Stimulated activated CD4-positive, alpha-beta T cell treated with anti-CD3 and anti-CD28 coated beads, Interleukin-12 subunit alpha, Interleukin-12 subunit beta, amount 100 ng/mL, for 4 hours (primary cell): ENCODE results near the gene FEM1C.

ENCODE experiments used
- DNase-seq: peaks from one replicate; pipeline ENCODE4 v3.0.0-alpha.2; 2020

The FEM1C gene

DNA sequence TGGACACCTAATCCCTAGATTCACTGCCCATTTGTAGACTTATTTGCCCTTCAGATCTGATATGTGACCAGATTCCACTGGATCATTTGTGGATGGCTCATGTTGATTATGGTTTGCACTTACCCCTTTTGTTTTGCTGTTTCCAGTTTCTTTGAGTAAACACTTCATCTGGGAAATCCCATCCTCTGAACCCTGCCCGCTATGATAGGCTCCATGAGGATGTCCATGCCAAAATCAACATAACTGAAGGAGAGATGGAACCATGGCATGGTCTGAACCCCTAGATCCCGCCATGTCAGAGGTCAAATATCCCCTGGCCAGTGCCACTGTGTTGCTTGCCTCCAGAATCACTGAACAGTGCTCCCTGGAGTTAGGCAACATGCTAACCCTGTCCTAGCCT is 11.7 kb upstream of the FEM1C start:
- DNase-seq, result no peak

DNA sequence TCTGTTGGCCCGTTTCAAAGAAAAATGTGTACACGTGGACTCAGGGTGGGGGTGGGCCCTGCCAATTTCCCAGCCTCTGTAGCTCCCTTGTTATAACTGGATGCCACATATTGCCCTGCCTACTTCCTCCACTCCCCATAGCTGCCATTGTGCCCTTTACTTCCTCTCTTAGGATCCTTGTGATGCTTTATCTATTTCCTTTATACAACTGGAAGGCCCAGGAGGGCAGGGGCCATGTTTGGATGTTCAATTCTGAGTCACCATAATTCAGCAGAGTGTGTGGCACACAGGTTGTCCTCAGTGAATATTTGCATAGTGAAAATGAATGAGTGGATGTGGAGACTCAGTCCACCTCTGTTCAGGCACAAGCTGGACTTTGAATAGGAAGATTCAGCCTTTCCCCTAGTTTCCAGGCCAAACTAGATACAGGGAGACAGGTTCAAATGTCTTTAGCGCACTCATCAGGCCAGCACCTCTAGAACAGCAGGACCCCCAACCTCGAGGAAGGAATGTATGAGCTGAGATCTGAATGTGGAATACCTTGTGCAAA is 10.6 kb upstream of the FEM1C start:
- DNase-seq, result no peak

GRCh38 chr5:115553082-115553481 is 8.5 kb upstream of the FEM1C start:
- DNase-seq, result no peak

GRCh38 chr5:115551415-115551814 is 6.8 kb upstream of the FEM1C start:
- no peak for DNase-seq

GRCh38 chr5:115549154-115549553 is 4.6 kb upstream of the FEM1C start:
- no peak for DNase-seq

- no peak for DNase-seq
These were observed 4.1 kb upstream of the FEM1C start for GRCh38 chr5:115548683-115549082.

GRCh38 chr5:115545351-115545882 is 842 bp upstream of the FEM1C start:
- no peak for DNase-seq

DNA sequence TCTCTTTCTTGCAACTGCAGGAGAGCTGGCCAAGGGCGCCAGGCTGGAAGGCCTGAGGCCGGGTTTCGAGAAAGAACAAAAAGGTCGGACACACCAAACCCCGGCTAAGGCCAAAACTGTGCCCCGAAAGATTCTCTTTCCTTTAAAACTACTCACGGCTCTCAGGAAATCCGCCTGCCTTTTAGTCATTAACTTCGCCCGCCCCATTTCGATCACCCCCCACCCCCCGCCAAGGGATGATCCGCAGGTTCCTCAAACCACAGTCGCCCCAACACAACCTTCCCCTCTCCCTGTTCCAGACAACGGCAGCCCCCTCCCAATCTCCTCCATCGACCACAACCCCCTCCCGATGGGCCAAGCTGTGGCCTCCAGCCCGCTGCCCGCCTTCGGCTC is 536 bp downstream of the FEM1C start:
- DNase-seq, result peak; percentile 51

DNA sequence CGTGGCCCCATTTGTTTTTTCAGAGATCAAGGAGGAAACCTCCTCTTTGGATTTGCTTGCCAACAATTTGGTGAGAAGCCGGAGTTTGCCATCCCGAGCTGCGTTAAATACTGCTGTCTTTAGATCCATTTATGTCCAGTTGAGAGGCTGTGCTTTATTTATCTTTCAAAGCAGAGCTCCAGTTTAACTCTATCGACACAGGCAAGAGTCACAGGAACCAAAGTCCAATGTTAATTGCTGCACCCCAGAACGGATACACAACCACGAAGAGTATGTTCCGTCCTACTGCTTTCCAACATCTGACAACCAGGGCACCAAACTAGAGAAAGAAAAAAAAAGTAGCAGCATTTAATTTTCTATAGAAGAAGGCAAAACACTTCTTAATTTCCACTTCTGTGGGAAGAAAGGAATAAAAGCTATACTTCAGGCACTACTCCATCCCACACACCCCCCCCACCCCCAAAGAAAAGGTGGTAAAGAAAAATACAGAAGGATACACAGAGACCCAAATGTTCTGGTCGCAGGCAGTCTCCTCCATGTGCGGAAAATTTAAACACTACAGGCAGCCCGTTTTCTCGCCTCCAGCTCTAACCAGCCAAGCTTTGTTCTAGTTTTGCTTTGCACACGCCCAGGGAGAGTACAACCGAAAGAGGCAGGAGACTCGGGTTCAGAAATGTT is 1.1 kb downstream of the FEM1C start:
- peak; percentile 28 for DNase-seq

DNA sequence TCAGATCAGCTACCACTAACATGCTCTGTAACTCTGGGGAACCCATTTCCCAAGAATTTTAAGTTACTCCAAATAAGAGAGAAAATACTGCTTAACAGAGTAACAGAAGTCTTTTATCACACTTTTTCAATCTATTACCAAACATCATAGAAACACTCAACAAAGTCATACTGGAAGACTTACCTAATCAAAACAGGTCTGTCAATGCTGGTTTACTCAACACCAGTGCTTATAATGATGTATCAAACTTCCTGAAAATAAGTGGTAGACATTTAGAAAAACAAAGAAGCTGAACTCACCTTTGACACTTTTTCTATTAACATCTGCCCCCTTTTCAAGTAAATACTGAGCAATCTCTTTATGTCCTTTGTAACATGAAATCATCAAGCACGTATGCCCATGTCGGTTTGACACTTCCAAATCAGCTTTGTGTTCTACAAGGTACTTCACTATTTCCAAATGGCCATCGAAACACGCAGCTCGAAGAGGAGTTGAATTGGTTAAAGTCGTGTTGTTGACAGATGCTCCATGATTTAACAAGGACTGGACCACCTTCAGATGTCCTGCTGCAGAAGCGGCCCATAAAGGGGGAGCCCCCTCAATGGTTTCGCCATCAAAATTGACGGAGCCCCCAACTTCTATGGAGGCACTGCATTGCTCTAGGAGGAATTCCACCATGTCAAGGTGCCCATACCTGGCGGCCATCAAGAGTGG is 1.8 kb downstream of the FEM1C start:
- no peak for DNase-seq

DNA sequence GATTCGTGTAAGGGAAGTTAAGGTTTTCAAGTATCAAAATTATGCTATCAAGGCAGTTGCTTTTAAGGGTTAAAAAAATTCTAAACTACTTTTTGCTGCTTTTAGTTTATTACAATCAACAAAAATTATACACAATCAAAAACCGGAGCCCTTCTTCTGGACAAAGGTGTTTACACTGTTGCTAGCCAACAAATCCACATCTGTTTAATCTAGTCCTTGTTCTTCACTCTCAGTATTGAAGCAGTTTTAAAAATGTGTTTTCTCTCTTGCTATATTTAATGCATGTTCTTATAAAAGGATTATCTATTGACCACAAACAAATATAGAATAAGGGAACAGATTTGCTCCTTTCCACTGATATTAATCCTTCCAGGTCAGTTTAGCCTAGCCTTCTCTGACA is 2.5 kb downstream of the FEM1C start:
- no peak for DNase-seq

GRCh38 chr5:115541611-115542010 is 3.0 kb downstream of the FEM1C start:
- no peak for DNase-seq

DNA sequence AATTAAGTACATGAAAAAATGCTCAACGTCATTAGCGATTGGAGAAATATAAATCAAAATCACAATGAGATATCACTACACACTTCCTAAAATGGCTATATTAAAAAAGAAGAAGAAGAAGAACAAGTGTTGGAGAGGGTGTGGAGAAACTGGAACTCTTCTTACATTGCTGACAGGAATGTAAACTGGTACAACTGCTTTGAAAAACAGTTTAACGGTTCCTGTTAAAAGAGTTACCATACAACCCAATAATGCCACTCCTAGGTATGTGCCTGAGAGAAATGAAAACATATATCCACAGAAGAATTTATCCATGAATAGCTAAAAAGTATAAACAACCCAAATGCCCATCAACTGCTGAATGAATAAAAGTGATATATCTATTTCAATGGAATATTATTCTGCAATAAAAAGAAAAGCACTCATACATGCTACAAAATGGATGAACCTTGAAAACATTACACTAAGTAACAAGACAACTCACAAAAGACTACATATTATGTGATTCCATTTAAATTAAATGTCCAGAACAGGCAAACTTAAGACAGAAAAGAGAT is 9.0 kb downstream of the FEM1C start:
- no peak for DNase-seq

DNA sequence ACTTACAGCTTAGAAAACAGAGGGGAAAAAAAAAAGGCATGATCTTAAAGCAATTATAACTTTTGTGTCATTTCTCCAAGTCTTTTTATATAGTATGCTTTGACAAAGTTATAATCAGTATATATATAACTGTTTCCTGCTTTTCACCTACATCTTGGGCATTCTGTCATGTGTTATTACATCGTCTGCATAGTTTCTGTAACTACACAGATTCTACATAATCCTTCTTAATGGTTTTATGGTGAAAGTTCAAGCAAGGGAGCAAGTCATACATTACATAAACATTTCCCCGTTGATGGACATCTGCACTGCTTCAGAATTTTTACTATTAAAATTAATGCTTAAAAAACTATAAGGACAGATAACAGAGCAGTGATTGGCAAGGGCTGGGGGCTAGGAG is 12.1 kb downstream of the FEM1C start:
- DNase-seq, result no peak

DNA sequence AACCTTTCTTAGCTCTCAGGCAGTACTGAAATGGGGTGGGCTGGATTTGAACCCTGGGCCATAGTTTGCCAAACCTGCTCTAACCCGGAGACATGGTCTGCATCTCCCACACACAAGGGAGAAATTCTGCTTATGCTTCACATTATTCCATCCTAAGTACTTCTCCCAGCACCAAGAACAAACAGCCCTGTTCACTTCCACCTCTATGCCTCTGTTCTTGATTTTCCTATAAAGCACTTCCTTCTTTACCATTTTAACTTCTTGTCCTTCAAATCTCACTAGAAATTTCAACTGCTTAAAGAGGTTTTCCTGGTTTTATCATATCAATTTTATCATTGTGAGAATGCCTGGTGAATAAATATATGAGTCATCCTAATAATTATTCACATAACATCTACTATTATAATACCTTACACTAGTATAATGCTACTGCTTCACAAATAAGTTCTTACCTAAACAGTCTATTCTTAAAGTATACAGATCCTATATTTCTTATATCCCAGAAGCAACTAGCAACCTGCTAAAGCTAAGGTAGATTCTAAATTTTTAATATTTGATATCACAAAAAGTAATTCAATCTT is 12.7 kb downstream of the FEM1C start:
- no peak for DNase-seq

GRCh38 chr5:115531380-115531779 is 13.2 kb downstream of the FEM1C start:
- DNase-seq, result no peak

GRCh38 chr5:115530426-115530825 is 14.1 kb downstream of the FEM1C start:
- DNase-seq, result no peak

DNA sequence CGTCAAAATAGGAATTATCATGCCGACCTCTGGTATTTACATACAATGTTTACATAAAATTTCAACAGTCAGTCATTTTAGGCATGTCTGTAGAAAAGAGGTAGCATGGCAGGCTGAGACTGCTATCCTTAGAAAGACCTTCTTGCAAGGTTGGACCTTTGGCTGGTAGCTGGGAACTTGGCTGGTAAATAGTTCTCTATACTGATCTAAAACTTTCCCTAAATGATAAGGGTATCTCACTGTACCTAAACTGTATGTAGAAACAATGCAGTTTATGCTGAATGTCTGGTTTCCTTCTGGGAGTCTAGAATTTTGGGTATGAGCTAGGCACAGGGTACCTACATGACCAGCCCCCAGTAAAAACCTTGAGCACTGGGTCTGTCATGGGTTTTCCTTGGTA is 18.0 kb downstream of the FEM1C start:
- DNase-seq, result no peak

GRCh38 chr5:115524199-115524847 is 20.3 kb downstream of the FEM1C start:
- DNase-seq, result no peak

GRCh38 chr5:115522832-115523403 is 21.7 kb downstream of the FEM1C start:
- DNase-seq, result no peak

DNA sequence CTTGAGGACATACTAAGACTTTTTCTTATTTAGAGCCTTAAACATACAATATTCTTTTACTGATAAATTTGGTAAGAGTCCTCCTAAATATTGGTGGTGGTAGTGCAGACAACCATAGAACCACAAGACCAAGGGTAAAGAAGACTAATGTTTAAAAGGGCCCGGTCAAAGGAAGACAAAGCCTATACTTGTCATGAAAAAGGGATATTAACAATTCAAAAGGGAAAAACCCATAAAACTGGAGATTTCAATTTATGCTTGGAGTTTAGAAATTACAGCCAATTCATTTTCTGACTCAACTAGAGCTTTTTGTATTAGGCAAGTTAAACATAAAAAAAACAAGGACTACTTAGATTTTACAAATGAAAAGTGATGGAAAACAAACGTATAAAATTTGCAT is 24.4 kb downstream of the FEM1C start:
- DNase-seq, result no peak

GRCh38 chr5:115516372-115516771 is 28.2 kb downstream of the FEM1C start:
- no peak for DNase-seq

DNA sequence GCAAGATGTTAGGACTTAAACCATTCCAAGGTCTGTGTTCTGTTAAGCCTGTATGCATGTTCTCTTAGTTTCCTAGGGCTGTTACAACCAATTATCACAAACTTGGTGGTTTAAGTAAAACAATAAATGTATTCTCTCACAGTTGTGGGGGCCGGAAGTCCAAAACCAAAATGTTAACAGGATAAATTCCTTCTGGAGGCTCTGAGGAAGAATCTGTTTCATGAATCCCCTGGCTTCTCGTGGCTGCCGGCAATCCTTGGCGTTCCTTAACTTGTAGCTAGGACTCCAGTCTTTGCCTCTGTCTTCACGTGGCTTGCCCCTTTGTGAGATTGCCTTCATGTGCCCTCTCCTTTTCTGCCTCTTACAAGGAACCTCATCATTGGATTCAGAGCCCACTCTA is 30.4 kb downstream of the FEM1C start:
- DNase-seq, result no peak
